Endothelial cell of umbilical vein (primary cell): Measurements from ENCODE around the gene CAPNS1. TPM values are rescaled to one million over a fixed set of nuclear protein-coding genes. Genes with fewer than 3 reads are reported as not detected.

Experiments
- BruUV-seq: library from RNA; stranded (reverse); fragments of 400-500 nt; replicated peaks from 2 replicates; lab custom pipeline; 2021; lab: Mats Ljungman, UMichigan
- CTCF ChIA-PET: fragments of 300-600, 350-600 bp; sonication (Branson Sonifier 250); formaldehyde crosslinking; loops from one replicate; lab custom pipeline; 2021; ENCODE audit warnings: antibody characterized with exemption, inconsistent platforms; lab: Charles Lee
- POLR2A ChIA-PET: fragments of 300-600, 350-600 bp; sonication (Branson Sonifier 250); formaldehyde crosslinking; loops from one replicate; lab custom pipeline; 2021; ENCODE audit warnings: antibody characterized with exemption, inconsistent platforms; lab: Charles Lee
- DNase-seq: peaks from one replicate; pipeline ENCODE4 v3.0.0-alpha.2; 2011; ENCODE audit warnings: low read depth, low spot score
- FAIRE-seq: peaks from 2 replicates; lab custom pipeline; 2011; peaks lifted over from hg19 to GRCh38; lab: Jason Lieb, UNC
- H2AFZ ChIP-seq: 2 replicates; pipeline ENCODE4 v1.6.0; 2012; ENCODE audit warnings: low read depth, low read length, control low read depth, inconsistent platforms
- H3K27ac ChIP-seq: 2 replicates; pipeline ENCODE4 v1.5.1; 2011; ENCODE audit warnings: low read depth, mild to moderate bottlenecking, control low read depth, low read length, moderate library complexity; ENCODE audit not compliant: insufficient read depth
- H3K27me3 ChIP-seq, 2 experiments: 2 replicates each; pipeline versions ENCODE4 v1.6.0 to v1.6.1; 2011; ENCODE audit warnings: low read length in 2 of 2, mixed read lengths in 1 of 2; ENCODE audit not compliant: control insufficient read depth in 2 of 2, insufficient read depth in 2 of 2
- H3K36me3 ChIP-seq, 2 experiments: 2 replicates in 1 of 2; 3 replicates in 1 of 2; pipeline ENCODE4 v1.5.1; 2011; ENCODE audit warnings: low read length in 2 of 2, mild to moderate bottlenecking in 1 of 2, moderate library complexity in 1 of 2; ENCODE audit not compliant: control insufficient read depth in 2 of 2, insufficient read depth in 2 of 2; ENCODE audit errors: extremely low read depth in 1 of 2
- H3K4me1 ChIP-seq: 3 replicates; pipeline ENCODE4 v1.5.1; 2011; ENCODE audit warnings: mild to moderate bottlenecking, low read length; ENCODE audit not compliant: control insufficient read depth, insufficient read depth; ENCODE audit errors: extremely low read depth
- H3K4me2 ChIP-seq: 2 replicates; pipeline ENCODE4 v1.6.1; 2011; ENCODE audit warnings: low read length, control low read depth, mixed read lengths; ENCODE audit not compliant: insufficient read depth
- H3K4me3 ChIP-seq, 3 experiments: fragments of 200-600 bp in 1 of 3; sonication (generic), shearing (Covaris generic) in 1 of 3; replicated peaks in 1 of 3; 2 replicates each; pipeline ENCODE4 v1.5.1; 2011 to 2016; ENCODE audit warnings: control low read depth in 3 of 3, low read length in 3 of 3, mild to moderate bottlenecking in 2 of 3, inconsistent platforms in 1 of 3, low read depth in 1 of 3, moderate library complexity in 1 of 3; ENCODE audit not compliant: insufficient read depth in 1 of 3
- H3K79me2 ChIP-seq: 2 replicates; pipeline ENCODE4 v1.6.0; 2012; ENCODE audit warnings: low read length, inconsistent platforms; ENCODE audit not compliant: control insufficient read depth, insufficient read depth
- H3K9ac ChIP-seq: replicated peaks from 2 replicates; pipeline ENCODE3; 2011; ENCODE audit warnings: low read length, control low read depth; ENCODE audit not compliant: insufficient read depth; ENCODE audit errors: extremely low read depth
- H3K9me1 ChIP-seq: replicated peaks from 3 replicates; pipeline ENCODE4 v1.6.0; 2011; ENCODE audit warnings: mild to moderate bottlenecking, low read length; ENCODE audit not compliant: control insufficient read depth, insufficient read depth; ENCODE audit errors: extremely low read depth
- H3K9me3 ChIP-seq: replicated peaks from 2 replicates; pipeline ENCODE4 v1.5.1; 2012; ENCODE audit warnings: low read length, inconsistent platforms; ENCODE audit not compliant: control insufficient read depth, insufficient read depth
- H4K20me1 ChIP-seq: replicated peaks from 2 replicates; pipeline ENCODE3; 2011; ENCODE audit warnings: mild to moderate bottlenecking, low read length; ENCODE audit not compliant: control insufficient read depth, insufficient read depth; ENCODE audit errors: extremely low read depth
- CTCF ChIP-seq, 2 donors: IDR thresholded peaks; 1 replicate in 1 of 2; 2 replicates in 1 of 2; pipeline ENCODE4 v1.5.1; 2011; ENCODE audit warnings: low read length in 2 of 2, mild to moderate bottlenecking in 2 of 2, moderate library complexity in 2 of 2, control low read depth in 1 of 2, inconsistent platforms in 1 of 2, low read depth in 1 of 2; ENCODE audit not compliant: insufficient read depth in 1 of 2; ENCODE audit errors: extremely low read depth in 1 of 2
- EZH2 ChIP-seq: IDR thresholded peaks from 2 replicates; pipeline ENCODE4 v1.6.1; 2012; ENCODE audit warnings: borderline replicate concordance, low read depth, mild to moderate bottlenecking, moderate library complexity, low read length, inconsistent platforms; ENCODE audit not compliant: severe bottlenecking
- FOS ChIP-seq: IDR thresholded peaks from 2 replicates; pipeline ENCODE4 v1.6.1; 2011; ENCODE audit warnings: mild to moderate bottlenecking, low read length, moderate library complexity, borderline replicate concordance; ENCODE audit not compliant: insufficient read depth
- GATA2 ChIP-seq: IDR thresholded peaks from 2 replicates; pipeline ENCODE4 v1.7.0; 2011; ENCODE audit warnings: low read depth, mild to moderate bottlenecking, moderate library complexity, mixed read lengths, low read length; ENCODE audit not compliant: insufficient read length, insufficient read depth
- JUN ChIP-seq: IDR thresholded peaks from 2 replicates; pipeline ENCODE4 v1.6.1; 2011; ENCODE audit warnings: borderline replicate concordance, low read depth; ENCODE audit not compliant: insufficient read length, insufficient read depth
- MAX ChIP-seq: IDR thresholded peaks from 2 replicates; pipeline ENCODE4 v1.6.1; 2011; ENCODE audit not compliant: insufficient read depth, insufficient read length
- MYC ChIP-seq: IDR thresholded peaks from one replicate; pipeline ENCODE4 v1.6.1; 2011; ENCODE audit warnings: mild to moderate bottlenecking, low read depth, low read length
- POLR2A ChIP-seq: IDR thresholded peaks from 2 replicates; pipeline ENCODE4 v1.6.1; 2012; ENCODE audit warnings: low read depth, mild to moderate bottlenecking, control low read depth, low read length
- POLR2AphosphoS5 ChIP-seq: IDR thresholded peaks from 2 replicates; pipeline ENCODE4 v1.6.1; 2012; ENCODE audit warnings: low read depth, mild to moderate bottlenecking, control low read depth, low read length, moderate library complexity; ENCODE audit not compliant: insufficient read depth
- dilution Hi-C: fragments of 300-500 bp; cut with MboI; formaldehyde crosslinking; loops from one replicate; pipeline ENCODE4 v1.15.0; 2019; ENCODE audit warnings: low sequenced_read_pairs; ENCODE audit not compliant: extremely low pct_ligation_motif_present
- intact Hi-C: fragments of 100-400 bp; cut with micrococcal nuclease; formaldehyde crosslinking; loops from one replicate; pipeline ENCODE4 v1.10.0; 2022
- polyA plus RNA-seq, 4 experiments: library from polyadenylated mRNA; depleted of rRNA in 3 of 4; stranded (reverse) in 3 of 4; unstranded in 1 of 4; fragments of >200 nt; gene quantifications; 2 replicates each; pipeline versions ENCODE4 v1.2.1 to v1.2.3, GENCODE V29; 2011 to 2012; ENCODE audit warnings: missing spikeins in 1 of 4
- total RNA-seq: library from RNA; stranded (reverse); gene quantifications from 2 replicates; pipeline ENCODE4 v1.2.3, GENCODE V29; 2021

Gene CAPNS1
- total and polyA plus RNA-seq, 2 donors (not counting 3 experiments of a cell fraction or from before 2014, with no cell fraction given): 777 to 1,095 TPM

GRCh38 chr19:36101550-36102327 is 38.1 kb upstream of the CAPNS1 start:
- BruUV-seq: no TSS peak
- Histone ChIP-seq H3K9ac (no peak overlapping the region), H3K4me1 (no peaks in the 10 kb centered on the region), H3K27me3 (no peaks in the 10 kb centered on the region), H3K9me1 (no peaks in the 10 kb centered on the region), H3K9me3 (no peaks in the 10 kb centered on the region), H2AFZ (no peak overlapping the region), H4K20me1 (no peaks in the 10 kb centered on the region), H3K36me3 (peaks cover 3 to 9% of the 10 kb centered on the region in 2 experiments), H3K4me3 (no peak overlapping the region), H3K4me2 (no peak overlapping the region), H3K79me2 (no peaks in the 10 kb centered on the region), H3K27ac (no peak overlapping the region)
- FAIRE-seq: no peak
- no peak for DNase-seq
- intact Hi-C loops (no loop called here), dilution Hi-C loops (no loop called here)
- ChIA-PET POLR2A (no interaction called here), CTCF (interaction anchor here (1.3 to 1.9 kb wide), 2 partner anchors 13 to 41 kb away, joined by 3 to 5 read pairs; partner anchors contain the start of gene POLR2I)
- TF ChIP-seq MAX (no peak), MYC (no peak), POLR2AphosphoS5 (no peak), FOS (no peak), JUN (no peak), POLR2A (no peak), GATA2 (no peak), CTCF (IDR thresholded peaks at IDR 0.05; ENCODE audit: extremely low read depth in 1 of 2, insufficient read depth in 1 of 2, low read depth in 1 of 2, low read length in 2 of 2) (no peak), EZH2 (no peak)
